ENCODE measurements around the gene KCTD13. TPM values are rescaled to one million over a fixed set of nuclear protein-coding genes. Genes with fewer than 3 reads are reported as not detected.

KCTD13 gene
- total RNA-seq, 1 experiment from 2014 or later, result 18.3 TPM

- no peak for TF ChIP-seq CTCF (conservative IDR thresholded peaks at IDR 0.05)
- H3K36me3 Mint-ChIP-seq (ENCODE audit: insufficient read depth in 1 of 3, low read depth in 3 of 3), result peaks cover 10 to 19% (median 16%) of the 10 kb centered on the region in 3 experiments; a peak in 6 of 7 replicates
- peaks cover 25% of the 10 kb centered on the region for H3K23me2 ChIP-seq (ENCODE audit: insufficient read length, low read depth, low read length, poor library complexity, severe bottlenecking)
- DNase-seq, result peak; percentile 82
- no peaks in the 10 kb centered on the region; the same call in 1 of the 2 replicates for H3K79me2 ChIP-seq (ENCODE audit: insufficient read depth, low read length)
- no peak within 1 kb of the TSS for H2BK5ac ChIP-seq (ENCODE audit: insufficient read length, low read length)
- no peak within 1 kb of the TSS for H3K23ac ChIP-seq (ENCODE audit: insufficient read length, low read depth, low read length)
- peak within 1 kb of the TSS; percentile 90 to 96 for H3K4me3 Mint-ChIP-seq
- no peaks in the 10 kb centered on the region for H3K27me3 Mint-ChIP-seq (ENCODE audit: low read depth)
- H3K18ac ChIP-seq (ENCODE audit: insufficient read length, low read depth, low read length), result peak within 1 kb of the TSS; percentile 67
- H3K27ac ChIP-seq (ENCODE audit: insufficient read length, low read depth, low read length), result no peak within 1 kb of the TSS
- peak within 1 kb of the TSS; percentile 65 for H3K9ac ChIP-seq (ENCODE audit: extremely low read depth, insufficient read length, low read length)
- H3K56ac ChIP-seq (ENCODE audit: insufficient read length, low read depth, low read length), result no peak within 1 kb of the TSS
- H3K9me3 ChIP-seq (ENCODE audit: control insufficient read depth, low read depth, low read length), result no peaks in the 10 kb centered on the region
- no peak within 1 kb of the TSS for H2BK12ac ChIP-seq (ENCODE audit: insufficient read length, low read depth, low read length)
- no peak within 1 kb of the TSS for H2BK20ac ChIP-seq (ENCODE audit: low read depth, low read length, poor library complexity, severe bottlenecking)
- no peaks in the 10 kb centered on the region for H4K20me1 ChIP-seq (ENCODE audit: control insufficient read depth, insufficient read depth, insufficient read length)
- no peak within 1 kb of the TSS for H4K5ac ChIP-seq (ENCODE audit: insufficient read length, low read depth, low read length)
- H2AFZ ChIP-seq (ENCODE audit: low read length), result no peak within 1 kb of the TSS
- no peaks in the 10 kb centered on the region; a peak in 1 of 5 replicates for H3K9me3 Mint-ChIP-seq
- H2BK15ac ChIP-seq (ENCODE audit: low read depth, low read length), result no peak within 1 kb of the TSS
- H3K27me3 ChIP-seq (ENCODE audit: insufficient read depth, low read length), result no peaks in the 10 kb centered on the region
- peaks cover 2% of the 10 kb centered on the region for H3K4me1 ChIP-seq (ENCODE audit: insufficient read depth, low read length)
- no peak within 1 kb of the TSS for H3K4ac ChIP-seq (ENCODE audit: low read depth, low read length)
- peak within 1 kb of the TSS; percentile 72 to 89 (median 84); a peak in 5 of 7 replicates for H3K27ac Mint-ChIP-seq
- no peak within 1 kb of the TSS for H2BK120ac ChIP-seq (ENCODE audit: low read depth, low read length, poor library complexity, severe bottlenecking)
- H3K4me2 ChIP-seq (ENCODE audit: insufficient read depth, insufficient read length, low read length), result peak within 1 kb of the TSS; percentile 96
- 0 out of 2 replicates have a peak within 1 kb of the TSS, but pooled peaks have one; percentile 16 for H3K14ac ChIP-seq (ENCODE audit: insufficient read depth, low read length)
- WGBS (ENCODE audit: extremely low coverage, insufficient read length, low lambda C conversion rate), result no CpG with 5 or more reads among the region's 67 CpGs
- no peak within 1 kb of the TSS for H4K91ac ChIP-seq (ENCODE audit: insufficient read length, low read depth, low read length)
- no peak within 1 kb of the TSS for H2AK5ac ChIP-seq (ENCODE audit: insufficient read length, low read length)
- H3K4me1 Mint-ChIP-seq, result peaks cover 24 to 29% of the 10 kb centered on the region in 2 experiments
- H3K79me1 ChIP-seq (ENCODE audit: insufficient read depth, low read depth, low read length, poor library complexity, severe bottlenecking), result peaks cover 3% of the 10 kb centered on the region
- no peak within 1 kb of the TSS for H3T11ph ChIP-seq (ENCODE audit: low read length)
- H4K8ac ChIP-seq (replicated peaks; ENCODE audit: insufficient read length, low read depth, low read length), result no peak within 1 kb of the TSS
Observed at GRCh38 chr16:29900102-29900887, 25.7 kb downstream of the KCTD13 start, which contains the start of gene ASPHD1. ASPHD1 (plus strand) TSS chr16:29900488; CDS start chr16:29900972, 484 bp downstream.

All from H9 (cell line).